ENCODE data around the gene SPOCD1. TPM values are rescaled to one million over a fixed set of nuclear protein-coding genes. Genes with fewer than 3 reads are reported as not detected.
"Not testable (repeated sequence)": the region's sequence is repeated elsewhere in the genome, so short reads cannot be mapped to it uniquely, and the experiment has no call there.

SPOCD1 gene
- total and polyA plus RNA-seq, 2 of the 4 experiments (the other 2 are of a cell fraction): 59.7 to 132 TPM

GRCh38 chr1:31818206-31818605, 2.4 kb upstream of the SPOCD1 start:
- dilution Hi-C loops (cut with HindIII; ENCODE audit: low sequenced_read_pairs, unreplicated experiment): no loop called here
- CTCF ChIA-PET: interaction anchor here (1.1 kb wide), 1 partner anchor 146 kb away, joined by 3 read pairs; no protein-coding TSS in a partner anchor
- in situ Hi-C loops (cut with MboI; ENCODE audit: low sequenced_read_pairs): no loop called here

GRCh38 chr1:31816947-31817346, 1.1 kb upstream of the SPOCD1 start:
- ATAC-seq (ENCODE audit: low read depth); in situ Hi-C loops (cut with MboI; ENCODE audit: low sequenced_read_pairs): not testable (repeated sequence)

More at GRCh38 chr1:31818206-31818605, 2.4 kb upstream of the SPOCD1 start:
- Histone ChIP-seq H2AK5ac (ENCODE audit: low read depth, low read length) (no peak overlapping the region), H3K4me3 (ENCODE audit: insufficient read depth, low read depth, low read length) (no peak overlapping the region), H4K5ac (ENCODE audit: low read depth, low read length) (no peak overlapping the region), H3K14ac (replicated peaks; ENCODE audit: low read depth, low read length) (no peak overlapping the region), H3K4me2 (ENCODE audit: low read depth, low read length) (no peak overlapping the region), H3K79me1 (ENCODE audit: low read depth in 1 of 2, low read length in 2 of 2) (peaks cover 0 to 6% of the 10 kb centered on the region in 2 experiments; a peak in 2 of 4 replicates), H3K56ac (ENCODE audit: extremely low read depth, insufficient read depth, low read length) (no peak overlapping the region), H3K9me1 (ENCODE audit: insufficient read depth, low read length) (peaks cover 6% of the 10 kb centered on the region; the same call in 1 of the 2 replicates), H3K9ac (ENCODE audit: low read depth, low read length) (no peak overlapping the region), H4K20me1 (ENCODE audit: insufficient read depth, low read length) (no peaks in the 10 kb centered on the region), H3K27me3 (ENCODE audit: control insufficient read depth, insufficient read depth, low read length) (no peaks in the 10 kb centered on the region), H3K18ac (ENCODE audit: low read depth, low read length) (no peak overlapping the region), H2BK20ac (ENCODE audit: low read depth, low read length) (no peak overlapping the region), H2AK9ac (replicated peaks; ENCODE audit: low read depth, low read length, poor library complexity) (no peak overlapping the region), H4K91ac (ENCODE audit: insufficient read depth, low read depth, low read length) (no peak overlapping the region), H3K36me3 (ENCODE audit: control insufficient read depth, insufficient read depth, low read length) (no peaks in the 10 kb centered on the region), H3K23ac (ENCODE audit: low read depth, low read length) (no peak overlapping the region), H3K9me3 (ENCODE audit: control insufficient read depth, insufficient read depth, low read length) (no peaks in the 10 kb centered on the region), H3K4me1 (ENCODE audit: control insufficient read depth, insufficient read depth, low read length) (peaks cover 3% of the 10 kb centered on the region; the same call in 1 of the 2 replicates), H2BK120ac (ENCODE audit: low read depth, low read length) (no peak overlapping the region), H2BK5ac (ENCODE audit: low read depth, low read length, poor library complexity, severe bottlenecking) (no peak overlapping the region), H4K8ac (ENCODE audit: low read depth in 2 of 2, low read length in 2 of 2) (no peak overlapping the region), H2AFZ (replicated peaks; ENCODE audit: low read length, poor library complexity) (no peak overlapping the region), H2BK15ac (ENCODE audit: low read depth, low read length) (no peak overlapping the region), H3K27ac (ENCODE audit: insufficient read depth, low read length) (no peak overlapping the region), H3K4ac (ENCODE audit: low read depth, low read length) (no peak overlapping the region)
- POLR2A ChIA-PET (ENCODE audit: unreplicated experiment): interaction anchor here (0.6 kb wide), 1 partner anchor 160 kb away, joined by 5 read pairs; no protein-coding TSS in a partner anchor
- no CpG with 5 or more reads among the region's 1 CpG for WGBS, 2 experiments (ENCODE audit: extremely low coverage in 2 of 2, insufficient read length in 1 of 2)
- DNase-seq: no peak
- TF ChIP-seq ELK1 (IDR thresholded peaks at IDR 0.05; ENCODE audit: borderline replicate concordance, low read depth, low read length) (no peak), RAD21 (IDR thresholded peaks at IDR 0.05; ENCODE audit: low read length) (no peak), CEBPB (IDR thresholded peaks at IDR 0.05; ENCODE audit: low read depth, low read length) (no peak), BHLHE40 (IDR thresholded peaks at IDR 0.05; ENCODE audit: low read depth, low read length) (no peak), MXI1 (IDR thresholded peaks at IDR 0.05; ENCODE audit: borderline replicate concordance, low read depth, low read length) (no peak), MAZ (IDR thresholded peaks at IDR 0.05; ENCODE audit: borderline replicate concordance, low read depth, low read length) (no peak)
- TF ChIP-seq, protein P1, sequence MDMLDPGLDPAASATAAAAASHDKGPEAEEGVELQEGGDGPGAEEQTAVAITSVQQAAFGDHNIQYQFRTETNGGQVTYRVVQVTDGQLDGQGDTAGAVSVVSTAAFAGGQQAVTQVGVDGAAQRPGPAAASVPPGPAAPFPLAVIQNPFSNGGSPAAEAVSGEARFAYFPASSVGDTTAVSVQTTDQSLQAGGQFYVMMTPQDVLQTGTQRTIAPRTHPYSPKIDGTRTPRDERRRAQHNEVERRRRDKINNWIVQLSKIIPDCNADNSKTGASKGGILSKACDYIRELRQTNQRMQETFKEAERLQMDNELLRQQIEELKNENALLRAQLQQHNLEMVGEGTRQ (IDR thresholded peaks at IDR 0.05; ENCODE audit: low read depth, low read length): no peak
- intact Hi-C loops (cut with micrococcal nuclease): no loop called here
- BruUV-seq (replicated peaks): no TSS peak
- no peak for ATAC-seq (ENCODE audit: low read depth)

More at GRCh38 chr1:31816947-31817346, 1.1 kb upstream of the SPOCD1 start:
- H2AFZ ChIP-seq (replicated peaks; ENCODE audit: low read length, poor library complexity); H4K91ac ChIP-seq (ENCODE audit: insufficient read depth, low read depth, low read length); H2AK5ac ChIP-seq (ENCODE audit: low read depth, low read length); H2AK9ac ChIP-seq (replicated peaks; ENCODE audit: low read depth, low read length, poor library complexity); POLR2A ChIA-PET (ENCODE audit: unreplicated experiment); dilution Hi-C loops (cut with HindIII; ENCODE audit: low sequenced_read_pairs, unreplicated experiment); H3K4me3 ChIP-seq (ENCODE audit: insufficient read depth, low read depth, low read length); H4K20me1 ChIP-seq (ENCODE audit: insufficient read depth, low read length); H3K23ac ChIP-seq (ENCODE audit: low read depth, low read length); H2BK5ac ChIP-seq (ENCODE audit: low read depth, low read length, poor library complexity, severe bottlenecking); H4K5ac ChIP-seq (ENCODE audit: low read depth, low read length); H2BK20ac ChIP-seq (ENCODE audit: low read depth, low read length); H3K27ac ChIP-seq (ENCODE audit: insufficient read depth, low read length); H3K4me1 ChIP-seq (ENCODE audit: control insufficient read depth, insufficient read depth, low read length); H3K27me3 ChIP-seq (ENCODE audit: control insufficient read depth, insufficient read depth, low read length); H3K9ac ChIP-seq (ENCODE audit: low read depth, low read length); H3K4ac ChIP-seq (ENCODE audit: low read depth, low read length); H3K9me1 ChIP-seq (ENCODE audit: insufficient read depth, low read length); DNase-seq; H2BK120ac ChIP-seq (ENCODE audit: low read depth, low read length); H3K56ac ChIP-seq (ENCODE audit: extremely low read depth, insufficient read depth, low read length); H3K14ac ChIP-seq (replicated peaks; ENCODE audit: low read depth, low read length); H3K79me1 ChIP-seq (ENCODE audit: low read depth in 1 of 2, low read length in 2 of 2); H3K18ac ChIP-seq (ENCODE audit: low read depth, low read length); H3K36me3 ChIP-seq (ENCODE audit: control insufficient read depth, insufficient read depth, low read length); H3K9me3 ChIP-seq (ENCODE audit: control insufficient read depth, insufficient read depth, low read length); H2BK15ac ChIP-seq (ENCODE audit: low read depth, low read length); BruUV-seq (replicated peaks); H3K4me2 ChIP-seq (ENCODE audit: low read depth, low read length); H4K8ac ChIP-seq (ENCODE audit: low read depth in 2 of 2, low read length in 2 of 2): not testable (repeated sequence)
- WGBS, 2 experiments (ENCODE audit: extremely low coverage in 2 of 2, insufficient read length in 1 of 2): no CpG with 5 or more reads among the region's 8 CpGs
- intact Hi-C loops (cut with micrococcal nuclease): loop anchor here (1.0 kb wide), 1 partner anchor 147 kb away; no protein-coding TSS in a partner anchor
- CTCF ChIA-PET: interaction anchor here (1.5 to 2.2 kb wide), 2 partner anchors 18 to 148 kb away, joined by 3 to 15 read pairs; no protein-coding TSS in a partner anchor
